ENCODE data around the gene ALK.

- no peak for TF ChIP-seq EZH2 (IDR thresholded peaks at IDR 0.05; ENCODE audit: borderline replicate concordance, low read depth, low read length, severe bottlenecking)
- TF ChIP-seq, protein P1, sequence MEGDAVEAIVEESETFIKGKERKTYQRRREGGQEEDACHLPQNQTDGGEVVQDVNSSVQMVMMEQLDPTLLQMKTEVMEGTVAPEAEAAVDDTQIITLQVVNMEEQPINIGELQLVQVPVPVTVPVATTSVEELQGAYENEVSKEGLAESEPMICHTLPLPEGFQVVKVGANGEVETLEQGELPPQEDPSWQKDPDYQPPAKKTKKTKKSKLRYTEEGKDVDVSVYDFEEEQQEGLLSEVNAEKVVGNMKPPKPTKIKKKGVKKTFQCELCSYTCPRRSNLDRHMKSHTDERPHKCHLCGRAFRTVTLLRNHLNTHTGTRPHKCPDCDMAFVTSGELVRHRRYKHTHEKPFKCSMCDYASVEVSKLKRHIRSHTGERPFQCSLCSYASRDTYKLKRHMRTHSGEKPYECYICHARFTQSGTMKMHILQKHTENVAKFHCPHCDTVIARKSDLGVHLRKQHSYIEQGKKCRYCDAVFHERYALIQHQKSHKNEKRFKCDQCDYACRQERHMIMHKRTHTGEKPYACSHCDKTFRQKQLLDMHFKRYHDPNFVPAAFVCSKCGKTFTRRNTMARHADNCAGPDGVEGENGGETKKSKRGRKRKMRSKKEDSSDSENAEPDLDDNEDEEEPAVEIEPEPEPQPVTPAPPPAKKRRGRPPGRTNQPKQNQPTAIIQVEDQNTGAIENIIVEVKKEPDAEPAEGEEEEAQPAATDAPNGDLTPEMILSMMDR (IDR thresholded peaks at IDR 0.05; ENCODE audit: borderline replicate concordance, extremely low read depth, low read length, poor library complexity, severe bottlenecking), result no peak
Measured at GRCh38 chr2:29755233-29755632, 166.2 kb downstream of the ALK start.

Data from DND-41 (cell line).